GM19438 (cell line): ENCODE data around the gene MMAB.

Source experiments
- ATAC-seq: cut with Tn5 transposase; IDR thresholded peaks from one replicate; pipeline ENCODE4 v1.9.1; 2021; ENCODE audit warnings: low read depth; ENCODE audit not compliant: unreplicated experiment

The MMAB gene

DNA sequence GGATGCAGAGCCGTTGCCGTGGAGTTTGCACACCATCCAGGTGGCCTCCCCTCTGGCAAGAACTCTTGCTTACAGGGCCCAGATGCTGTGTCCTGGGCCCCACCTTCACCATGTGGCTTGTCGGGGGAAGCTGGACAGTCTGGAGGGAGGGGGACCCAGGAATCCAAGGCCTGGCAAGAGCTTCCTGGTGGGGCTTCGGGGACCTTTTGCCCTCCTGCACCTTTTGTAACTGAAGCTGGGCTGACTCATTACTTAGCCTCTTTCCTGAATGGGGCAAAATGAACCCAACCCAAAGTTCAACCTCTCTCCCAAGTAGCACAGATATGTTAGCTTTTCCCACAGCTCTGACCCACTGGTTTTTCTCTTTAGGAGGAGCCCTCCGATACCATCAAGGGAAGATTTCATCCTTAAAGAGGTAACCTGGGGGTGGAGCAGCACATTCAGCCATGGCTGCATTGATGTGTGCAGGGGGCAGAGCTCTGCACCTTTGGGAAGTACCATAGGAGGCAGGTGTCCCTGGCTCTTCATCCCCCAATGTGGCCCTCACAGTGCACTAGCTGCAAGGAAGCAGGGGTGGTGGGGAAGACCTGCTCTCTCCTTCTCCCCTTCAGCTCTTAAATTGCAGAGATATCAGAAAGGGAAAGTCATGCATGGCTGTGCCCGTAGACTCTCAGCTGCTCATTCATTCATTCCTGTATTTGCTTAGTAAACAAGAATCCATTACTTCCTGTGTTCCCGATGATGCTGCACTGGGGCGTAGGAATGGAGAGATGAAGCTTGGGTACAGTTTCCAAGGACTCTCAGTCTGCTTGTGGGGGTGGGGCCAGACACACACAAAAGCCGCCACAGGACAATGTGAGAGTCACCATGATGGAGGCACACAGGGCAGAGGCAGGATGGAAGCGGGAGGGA lies 13.3 kb upstream of the MMAB start:
- ATAC-seq = no peak

DNA sequence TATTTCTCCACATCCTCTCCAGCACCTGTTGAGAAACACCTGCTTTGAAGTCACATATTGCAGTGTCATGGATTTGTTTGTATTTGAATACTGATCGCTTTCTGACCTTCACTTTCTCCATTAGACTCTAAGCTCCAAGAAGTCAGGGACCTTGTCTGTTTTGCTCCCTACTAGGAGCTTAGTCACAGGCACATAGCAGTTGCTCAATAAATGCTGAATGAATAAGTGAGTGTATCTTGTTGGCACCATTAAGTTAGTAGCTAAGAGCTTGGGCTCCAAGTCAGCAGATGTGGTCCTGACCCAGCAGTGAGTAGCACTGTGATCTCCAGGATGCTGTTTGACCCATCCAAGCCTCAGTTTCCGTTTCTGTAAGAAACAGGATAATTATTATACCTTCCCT lies 10.4 kb upstream of the MMAB start:
- no peak for ATAC-seq

DNA sequence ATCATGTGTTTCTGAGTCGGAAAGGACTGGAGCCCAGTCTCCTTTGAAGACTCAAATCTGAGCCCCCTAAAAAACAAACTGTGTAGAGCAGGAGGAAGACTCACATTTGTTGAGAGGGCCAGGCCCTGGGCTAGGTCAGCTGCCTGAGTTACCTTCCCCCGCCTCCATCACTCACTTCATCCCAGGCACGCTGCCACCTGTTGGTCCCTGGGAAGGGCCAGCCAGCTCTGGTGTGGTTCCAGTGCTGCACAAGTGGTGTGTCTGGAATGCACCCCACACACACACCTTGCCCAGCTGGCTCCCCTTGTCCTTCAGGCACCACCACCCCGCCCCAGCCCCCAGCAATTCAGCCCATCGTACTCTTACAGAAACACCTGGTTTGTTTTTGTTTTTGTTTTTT lies 9.3 kb upstream of the MMAB start:
- ATAC-seq = no peak

DNA sequence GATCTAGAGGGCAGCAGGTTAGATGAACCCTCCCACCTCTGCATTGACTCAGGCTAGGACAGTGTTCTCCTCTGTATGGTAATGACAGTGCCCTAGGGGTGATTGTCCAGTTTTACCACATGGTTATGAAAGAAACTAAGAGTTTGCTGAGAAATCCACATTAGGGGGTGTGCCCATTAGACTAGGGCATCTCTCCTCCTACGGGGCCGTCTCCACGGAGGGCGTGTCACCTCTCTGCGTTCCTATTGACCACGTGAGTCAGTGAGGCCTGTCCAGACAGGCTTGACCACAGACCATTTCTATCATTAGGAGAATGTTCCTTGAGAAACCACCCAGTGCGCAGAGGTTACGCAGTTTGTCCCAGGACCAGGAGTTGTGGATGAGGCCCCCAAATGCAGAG lies 8.6 kb upstream of the MMAB start:
- ATAC-seq = no peak

DNA sequence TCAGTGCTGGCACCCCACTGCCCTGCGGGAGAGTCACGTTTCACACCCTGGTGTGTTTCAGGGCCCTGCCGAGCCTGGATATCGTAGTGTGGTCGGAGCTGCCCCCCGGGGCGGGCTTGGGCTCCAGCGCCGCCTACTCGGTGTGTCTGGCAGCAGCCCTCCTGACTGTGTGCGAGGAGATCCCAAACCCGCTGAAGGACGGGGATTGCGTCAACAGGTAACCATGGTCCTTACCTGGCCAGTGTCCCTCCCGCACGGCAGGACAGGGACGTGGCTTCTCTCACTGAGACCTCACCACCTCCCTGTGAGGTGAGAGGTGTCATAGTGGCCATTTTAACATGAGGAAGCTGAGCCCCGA lies 8.0 kb upstream of the MMAB start:
- ATAC-seq = no peak

DNA sequence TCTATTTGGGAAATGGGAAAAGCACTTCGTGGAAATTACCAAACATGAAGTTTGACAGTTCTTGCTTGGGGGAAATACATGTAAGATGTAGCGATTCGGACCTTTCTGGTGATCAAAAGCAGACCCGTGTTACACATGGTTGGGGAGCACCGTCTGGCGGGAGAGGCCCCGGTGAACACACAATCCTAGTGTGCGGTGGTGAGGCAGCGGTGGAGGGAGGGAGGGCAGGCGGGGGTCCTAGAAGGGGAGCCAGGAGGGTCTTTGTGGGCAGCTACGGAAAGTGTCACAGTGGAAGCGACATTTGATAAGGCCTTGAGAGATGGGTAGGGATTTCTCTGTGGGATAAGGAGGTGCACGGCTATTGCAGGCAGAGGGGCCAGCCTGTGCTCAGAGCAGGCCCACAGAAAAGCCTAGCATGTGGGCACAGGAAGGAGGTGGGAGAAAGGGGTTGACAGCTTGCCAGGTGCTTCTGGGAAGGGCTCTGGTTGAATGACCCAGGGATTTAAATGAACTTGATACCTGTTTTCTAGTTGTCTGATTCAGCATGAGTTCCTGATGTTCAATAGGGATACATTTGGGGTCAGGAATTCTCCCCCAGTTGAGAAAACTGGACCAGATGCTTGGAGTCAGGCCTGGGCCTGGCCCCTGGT lies 7.5 kb upstream of the MMAB start:
- no peak for ATAC-seq

DNA sequence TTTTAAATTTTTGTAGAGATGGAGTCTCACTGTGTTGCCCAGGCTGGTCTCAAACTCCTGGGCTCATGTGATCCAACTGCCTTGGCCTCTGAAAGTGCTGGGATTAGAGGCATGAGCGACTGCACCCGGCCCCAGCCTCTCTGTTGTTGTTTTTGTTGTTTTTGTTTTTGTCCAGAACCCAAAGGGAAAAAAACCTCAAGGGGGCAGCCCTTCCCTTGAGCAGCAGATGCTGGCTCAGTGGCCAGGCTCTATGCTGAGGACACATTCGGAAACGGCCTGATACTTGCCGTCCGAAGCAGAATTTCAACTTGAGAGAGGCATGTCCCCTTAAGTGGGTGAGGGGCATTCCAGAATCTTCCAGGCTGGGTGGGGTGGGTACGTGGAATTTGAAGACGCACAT lies 7.0 kb upstream of the MMAB start:
- ATAC-seq = no peak

DNA sequence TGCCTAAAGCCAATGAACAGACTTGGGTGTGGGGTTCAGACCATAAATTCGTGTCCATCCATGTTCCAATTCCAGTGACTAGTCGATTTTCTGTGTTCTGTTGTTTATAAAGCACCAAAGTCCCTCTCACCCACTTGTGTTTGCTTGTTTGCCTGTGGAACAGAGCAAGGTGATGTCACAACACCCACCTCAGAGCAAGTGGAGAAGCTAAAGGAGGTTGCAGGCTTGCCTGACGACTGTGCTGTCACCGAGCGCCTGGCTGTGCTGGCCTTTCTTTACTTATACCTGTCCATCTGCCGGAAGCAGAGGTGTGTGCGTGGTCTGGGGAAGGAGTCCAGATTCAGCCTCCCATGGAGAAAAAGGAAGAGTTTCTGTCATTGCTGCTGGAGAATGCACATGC lies 6.3 kb upstream of the MMAB start:
- ATAC-seq = no peak

DNA sequence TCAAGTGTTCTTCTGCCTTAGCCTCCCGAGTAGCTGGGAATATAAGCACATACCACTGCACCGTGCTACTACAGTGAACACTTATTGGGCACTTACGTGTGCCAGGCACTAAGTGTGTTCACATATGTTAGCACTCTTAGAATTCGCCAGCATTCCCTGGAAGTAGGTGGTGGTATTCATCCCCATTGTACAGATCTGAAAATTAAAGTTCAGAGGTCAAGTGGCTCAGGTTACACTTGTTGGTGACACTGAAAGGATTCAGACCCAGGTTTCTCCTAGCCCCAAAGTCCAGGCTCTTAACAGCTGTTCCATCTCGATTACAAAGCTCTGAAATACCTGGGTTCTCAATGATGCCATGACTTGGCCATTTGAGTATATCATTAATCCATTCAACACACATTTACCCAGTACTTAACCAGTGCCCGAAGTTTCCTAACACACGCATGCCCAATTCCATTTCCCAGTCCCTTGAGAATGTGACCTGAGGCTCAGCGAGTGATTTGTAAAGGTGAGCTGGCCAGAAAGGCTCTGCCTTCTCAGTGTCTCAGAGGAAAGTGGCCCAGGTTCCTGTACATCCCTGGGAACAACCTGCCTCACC lies 5.1 kb upstream of the MMAB start:
- no peak for ATAC-seq

DNA sequence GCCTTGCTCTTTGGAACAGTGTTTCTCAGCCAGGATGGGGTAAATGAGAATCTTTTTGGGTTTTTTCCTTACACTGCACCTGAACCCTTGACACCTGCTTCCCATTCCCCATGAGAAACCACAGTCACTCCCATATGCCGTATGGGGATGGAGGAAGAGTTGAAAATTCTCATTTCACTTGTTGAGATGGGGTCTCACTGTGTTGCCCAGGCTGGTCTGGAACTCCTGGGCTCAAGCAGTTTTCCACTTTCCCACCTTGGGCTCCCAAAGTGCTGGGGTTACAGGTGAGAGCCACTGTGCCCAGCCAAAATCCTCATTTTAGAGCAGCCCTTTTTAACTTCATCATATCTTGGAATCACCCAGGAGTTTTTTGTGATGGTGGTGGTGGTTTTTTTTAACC lies 4.0 kb upstream of the MMAB start:
- no peak for ATAC-seq

DNA sequence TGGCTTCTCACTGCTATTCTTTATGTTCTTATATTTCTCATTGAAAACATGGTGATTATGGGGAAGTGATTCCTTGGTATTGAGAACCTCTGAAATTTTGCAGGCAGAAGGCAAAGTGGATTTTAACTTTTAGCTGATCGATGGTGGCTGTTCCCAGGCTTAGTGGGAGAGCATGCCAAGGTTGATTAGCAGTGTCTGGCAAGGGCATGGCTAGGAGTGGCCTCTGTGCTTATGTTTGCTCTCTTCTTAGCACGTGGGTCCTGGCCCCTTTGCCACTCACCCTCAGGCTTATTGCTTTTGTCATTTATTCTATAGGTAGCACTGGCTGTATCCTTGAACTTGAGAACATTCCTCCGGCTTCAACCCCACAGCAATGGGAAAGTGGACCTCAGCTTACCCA lies 2.4 kb upstream of the MMAB start:
- no peak for ATAC-seq

DNA sequence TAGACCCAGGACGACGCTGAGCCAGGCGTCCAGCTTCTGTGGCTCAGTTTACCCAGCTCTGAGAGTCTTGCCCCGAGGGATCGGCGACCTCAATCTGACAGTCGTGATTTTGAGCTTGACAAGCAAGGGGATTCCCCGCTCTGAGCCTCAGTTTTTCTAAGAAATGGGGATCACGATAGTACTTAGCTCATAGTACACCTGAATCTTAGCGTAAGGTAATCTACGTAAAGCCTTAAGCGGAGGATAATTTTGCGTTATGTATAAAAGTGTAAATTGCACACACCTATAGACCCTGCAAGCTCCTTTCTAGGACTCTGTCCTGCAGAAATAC lies 575 bp upstream of the MMAB start:
- no peak for ATAC-seq

DNA sequence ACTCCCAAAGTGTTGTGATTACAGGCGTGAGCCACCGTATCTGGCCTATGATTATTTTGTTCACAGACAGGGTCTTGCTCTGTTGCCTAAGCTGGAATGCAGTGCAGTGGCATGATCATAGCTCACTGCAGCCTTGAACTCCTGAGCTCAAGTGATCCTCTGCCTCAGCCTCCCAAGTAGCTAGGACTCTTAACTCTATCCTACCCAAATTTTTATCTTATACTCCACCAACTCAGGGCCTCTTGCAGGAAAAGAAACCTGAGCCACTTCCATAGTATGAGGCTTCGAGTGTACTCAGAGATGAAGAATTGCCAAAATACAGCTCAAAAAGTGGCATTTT lies 828 bp downstream of the MMAB start:
- ATAC-seq = no peak

DNA sequence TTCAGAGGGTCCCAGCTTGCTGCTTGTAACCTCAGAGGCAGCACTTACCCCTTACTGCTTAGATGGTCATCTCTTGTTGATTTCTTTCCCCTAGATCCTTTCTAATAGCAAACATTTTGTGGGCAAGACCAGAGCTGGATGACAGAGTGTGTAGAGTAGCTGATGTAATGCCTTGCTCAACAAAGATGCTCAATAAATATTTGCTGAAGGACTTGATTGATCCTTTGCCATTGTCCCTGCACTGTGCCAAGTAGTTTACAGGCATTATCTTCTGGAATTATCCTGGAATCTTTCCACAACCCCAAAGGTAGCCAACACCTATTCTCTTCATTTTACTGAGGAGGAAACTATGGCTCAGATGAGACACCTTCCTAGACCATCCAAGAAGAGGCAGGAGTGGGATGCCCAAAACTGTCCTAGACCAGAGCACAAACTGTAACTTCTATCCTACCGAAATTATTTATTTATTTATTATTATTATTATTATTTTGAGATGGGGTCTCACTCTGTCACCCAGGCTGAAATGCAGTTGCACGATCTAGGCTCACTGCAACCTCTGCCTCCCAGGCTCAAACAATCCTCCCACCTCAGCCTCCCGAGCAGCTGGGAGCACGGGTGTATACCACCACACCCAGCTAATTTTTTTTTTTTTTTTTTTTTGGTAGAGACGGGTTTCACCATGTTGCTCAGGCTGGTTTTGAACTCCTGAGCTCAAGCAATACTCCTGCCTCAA lies 1.4 kb downstream of the MMAB start:
- ATAC-seq = no peak

DNA sequence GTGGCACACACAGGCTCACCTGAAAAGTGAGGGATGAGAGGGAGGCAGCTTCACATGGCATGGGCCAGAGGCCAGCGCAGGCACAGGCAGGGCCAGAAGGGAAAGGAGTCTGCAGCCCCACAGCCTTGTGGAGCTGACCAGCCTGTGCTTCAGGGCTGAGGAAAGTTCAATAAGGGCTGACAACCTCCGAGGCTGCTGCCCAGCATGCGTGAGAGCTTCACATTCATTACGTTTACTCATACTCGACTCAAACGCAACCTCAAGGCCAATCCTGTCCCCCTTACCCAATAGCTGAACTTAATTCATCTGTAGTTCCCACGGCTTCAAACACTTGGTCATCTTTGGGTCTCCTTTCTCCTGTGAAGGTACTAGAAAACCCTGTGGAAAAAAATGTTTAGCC lies 4.8 kb downstream of the MMAB start:
- ATAC-seq = no peak

DNA sequence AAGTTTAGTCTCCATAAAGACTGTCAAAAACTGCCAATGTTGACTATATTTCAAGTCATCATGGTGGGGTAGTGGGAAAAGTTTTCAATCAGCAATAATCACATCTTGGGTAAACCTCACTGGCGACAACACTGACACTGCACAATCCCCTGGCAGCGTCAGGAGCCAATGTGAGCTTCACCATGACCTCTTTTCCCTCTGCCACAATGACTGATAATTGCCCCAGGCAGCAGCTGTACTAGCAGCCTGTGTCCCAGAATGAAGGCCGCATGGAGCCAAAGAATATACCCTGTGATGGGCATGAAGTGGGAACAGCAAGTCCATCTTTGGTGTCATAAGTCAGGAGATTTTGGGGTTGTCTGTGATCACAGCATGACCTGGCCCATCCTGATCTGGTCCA lies 5.3 kb downstream of the MMAB start:
- no peak for ATAC-seq

DNA sequence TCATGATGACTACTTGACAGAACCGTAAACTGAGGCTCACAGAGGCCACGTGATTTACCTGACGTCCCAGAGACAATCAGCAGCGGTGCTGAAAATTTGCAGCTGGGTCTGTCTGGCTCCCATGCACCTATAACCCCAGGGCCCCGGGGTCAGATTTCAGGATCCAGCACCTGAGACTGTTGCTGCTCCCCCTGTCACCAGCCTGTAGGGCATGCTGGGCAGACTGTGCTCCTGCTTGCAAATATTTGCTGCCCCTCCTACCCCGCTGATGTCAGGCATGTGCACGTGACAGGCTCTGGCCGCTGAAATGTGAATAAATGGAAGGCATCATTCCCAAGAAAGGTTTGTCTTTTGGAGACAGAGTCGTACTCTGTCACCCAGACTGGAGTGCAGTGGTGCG lies 6.0 kb downstream of the MMAB start:
- ATAC-seq = no peak

DNA sequence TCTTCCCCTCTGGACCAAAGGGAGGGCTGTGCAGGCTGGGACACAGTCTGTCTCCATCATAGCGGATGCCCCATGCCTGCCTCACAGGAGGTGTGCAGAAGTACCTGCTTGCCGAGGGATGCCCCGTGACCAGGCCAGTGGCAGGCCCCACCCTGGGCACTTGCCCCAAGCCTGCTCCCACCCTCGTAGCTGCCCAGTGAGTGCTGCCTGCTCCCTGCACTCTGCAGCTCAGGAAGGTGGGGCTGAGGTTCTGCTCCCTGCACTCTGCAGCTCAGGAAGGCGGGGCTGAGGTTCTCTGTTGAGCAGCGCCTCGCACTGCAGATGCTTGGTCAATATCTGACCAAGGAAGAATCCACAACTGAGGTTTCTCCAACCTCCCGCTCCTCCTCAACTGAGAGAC lies 6.9 kb downstream of the MMAB start:
- no peak for ATAC-seq

DNA sequence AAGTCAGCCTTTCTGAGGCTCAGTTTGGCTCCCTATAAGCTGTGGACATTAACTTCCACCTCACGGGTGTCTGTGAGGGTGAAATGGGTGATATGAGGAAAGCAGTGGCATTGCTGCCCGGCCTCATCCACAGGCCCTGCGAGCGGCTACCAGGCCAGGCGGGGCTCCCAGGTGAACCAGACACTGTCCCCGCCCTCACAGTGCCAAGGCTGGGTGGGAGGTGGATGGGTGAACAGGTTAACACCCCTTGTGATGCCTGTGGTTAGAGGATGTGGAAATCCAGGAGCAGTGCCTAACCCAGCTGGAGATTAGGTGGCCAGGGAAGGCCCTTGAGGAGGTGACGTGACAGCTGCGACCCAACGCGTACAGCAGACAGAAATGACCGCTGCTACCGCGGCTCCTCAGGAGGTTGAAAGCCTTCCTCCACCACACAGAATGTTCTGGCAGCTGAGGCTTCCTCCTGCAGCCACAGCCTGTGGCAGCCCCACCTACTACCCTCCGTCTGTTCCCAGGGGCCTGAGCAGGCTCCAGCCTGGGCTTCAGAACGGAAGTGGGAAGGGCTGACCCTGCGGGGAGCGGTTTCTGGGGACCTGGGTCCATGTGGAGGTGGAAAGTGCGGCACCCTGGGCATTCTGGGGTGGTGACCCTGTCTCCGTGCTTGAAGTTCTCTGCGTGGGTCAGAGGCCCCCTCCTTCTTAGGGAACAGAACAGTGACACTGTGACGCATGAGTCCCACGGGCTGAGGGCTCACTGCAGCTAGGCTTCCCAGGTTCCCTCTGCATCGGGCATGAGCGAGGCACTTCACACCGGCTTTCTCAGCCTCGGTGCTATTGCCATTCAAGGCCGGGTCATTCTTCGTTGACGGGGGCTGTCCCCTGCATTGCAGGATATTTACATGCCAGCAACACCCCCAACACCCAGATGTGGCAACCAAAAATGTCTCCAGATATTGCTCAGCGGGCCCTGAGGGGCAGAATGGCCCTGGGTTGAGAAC lies 9.7 kb downstream of the MMAB start:
- no peak for ATAC-seq

DNA sequence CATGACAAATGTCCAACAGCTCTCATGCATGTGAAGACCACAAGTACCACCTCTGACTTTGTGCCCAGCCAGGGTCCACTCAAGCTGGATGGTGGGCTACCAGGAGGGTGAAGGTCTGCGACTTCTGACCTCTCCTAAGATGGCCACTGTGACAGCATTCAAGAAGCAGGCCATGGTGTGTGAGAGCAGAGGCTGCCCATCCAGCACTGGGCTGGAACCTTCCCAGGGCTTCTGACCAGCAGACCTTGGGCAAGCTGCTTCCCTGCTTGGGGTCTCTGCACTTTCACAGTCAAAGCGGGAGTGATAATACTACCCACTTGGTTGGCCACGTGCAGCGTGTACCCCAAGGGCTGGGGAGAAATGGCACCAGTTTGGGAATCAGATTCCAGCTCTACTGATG lies 10.4 kb downstream of the MMAB start:
- ATAC-seq = no peak

DNA sequence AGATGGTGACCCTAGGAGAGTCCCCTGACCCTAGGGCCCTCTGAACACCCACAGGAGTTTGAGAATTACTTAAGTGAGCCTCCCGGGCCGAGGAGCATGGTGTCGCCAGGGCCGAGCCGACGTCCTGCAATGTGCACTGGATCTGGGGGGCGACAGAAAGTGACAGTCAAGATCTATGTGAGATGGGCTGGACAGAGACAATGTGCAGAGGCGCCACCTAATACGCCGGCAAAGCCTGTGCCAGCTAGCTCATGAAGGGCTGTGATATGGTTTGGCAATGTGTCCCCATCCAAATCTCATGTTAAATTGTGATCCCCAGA lies 11.6 kb downstream of the MMAB start:
- no peak for ATAC-seq
